Activated CD4-positive, alpha-beta memory T cell treated with anti-CD3 and anti-CD28 coated beads, Interleukin-2, amount 10 ng/mL, durations not matched to agents 7 days and 5 days (primary cell): ENCODE data around the gene TRAPPC14. TPM values are rescaled to one million over a fixed set of nuclear protein-coding genes. Genes with fewer than 3 reads are reported as not detected.

ENCODE experiments used
- CTCF ChIA-PET: fragments of 350-600 bp; sonication (Branson Sonifier 250); formaldehyde crosslinking; loops from one replicate; lab custom pipeline; 2021; ENCODE audit warnings: antibody characterized with exemption, inconsistent platforms; lab: Charles Lee
- POLR2A ChIA-PET: fragments of 350-600 bp; sonication (Branson Sonifier 250); formaldehyde crosslinking; loops from one replicate; lab custom pipeline; 2021; ENCODE audit warnings: antibody characterized with exemption; lab: Charles Lee
- DNase-seq: peaks from one replicate; pipeline ENCODE4 v3.0.0-alpha.2; 2020
- H3K27ac Mint-ChIP-seq: one replicate; pipeline ENCODE4 v1.8.0; 2021; ENCODE audit warnings: mild to moderate bottlenecking, mixed read lengths
- H3K27me3 Mint-ChIP-seq: one replicate; pipeline ENCODE4 v1.8.0; 2021; ENCODE audit warnings: mixed read lengths
- H3K36me3 Mint-ChIP-seq: one replicate; pipeline ENCODE4 v1.8.0; 2021; ENCODE audit warnings: low read depth, mixed read lengths
- H3K4me1 Mint-ChIP-seq: one replicate; pipeline ENCODE4 v1.8.0; 2021; ENCODE audit warnings: mixed read lengths
- H3K4me3 Mint-ChIP-seq: one replicate; pipeline ENCODE4 v1.8.0; 2021; ENCODE audit warnings: mild to moderate bottlenecking, mixed read lengths
- H3K9me3 Mint-ChIP-seq: one replicate; pipeline ENCODE4 v1.8.0; 2021; ENCODE audit warnings: mixed read lengths
- total RNA-seq, 2 experiments: library from RNA; stranded (reverse); gene quantifications; one replicate each; pipeline ENCODE4 v1.2.3, GENCODE V29; 2021

TRAPPC14 gene
- total RNA-seq, 2 experiments from 2014 or later: 37.8 to 41.2 TPM

GRCh38 chr7:100127866-100128636, 30.5 kb downstream of the TRAPPC14 start:
- POLR2A ChIA-PET: interaction anchor here (0.6 to 3.7 kb wide), 14 partner anchors 8 to 209 kb away, joined by 3 to 32 read pairs (median 4); partner anchors contain the start of genes AP4M1, LAMTOR4, MCM7 and PVRIG

GRCh38 chr7:100126931-100127865, 31.3 kb downstream of the TRAPPC14 start, which contains the start of gene MBLAC1:
Gene MBLAC1 (plus strand): TSS chr7:100126967. CDS start chr7:100127396, 429 bp downstream.
- H3K27ac Mint-ChIP-seq: peak within 1 kb of the TSS; percentile 100
- H3K9me3 Mint-ChIP-seq: no peaks in the 10 kb centered on the region
- ChIA-PET CTCF (interaction anchor here (0.8 to 2.1 kb wide), 3 partner anchors 21 to 318 kb away, joined by 3 to 5 read pairs (median 4); partner anchors contain the start of gene LAMTOR4), POLR2A (interaction anchor here (0.7 to 5.8 kb wide), 20 partner anchors 11 to 579 kb away, joined by 3 to 81 read pairs (median 5); partner anchors contain the start of genes AP4M1, COPS6, MCM7 and MEPCE)
- H3K4me3 Mint-ChIP-seq: peak within 1 kb of the TSS; percentile 100
- peaks cover 37% of the 10 kb centered on the region for H3K4me1 Mint-ChIP-seq
- peaks cover 29% of the 10 kb centered on the region for H3K36me3 Mint-ChIP-seq
- H3K27me3 Mint-ChIP-seq: no peaks in the 10 kb centered on the region
- peak; percentile 92 for DNase-seq

More at GRCh38 chr7:100127866-100128636, 30.5 kb downstream of the TRAPPC14 start:
- H3K27me3 Mint-ChIP-seq: no peaks in the 10 kb centered on the region
- peaks cover 22% of the 10 kb centered on the region for H3K36me3 Mint-ChIP-seq
- H3K27ac Mint-ChIP-seq: peak overlapping the region; percentile 74
- CTCF ChIA-PET: interaction anchor here (0.6 to 3.2 kb wide), 8 partner anchors 13 to 280 kb away, joined by 3 to 18 read pairs (median 4); partner anchors contain the start of genes MCM7 and TRIM4
- DNase-seq: peak; percentile 34
- H3K4me1 Mint-ChIP-seq: peaks cover 41% of the 10 kb centered on the region
- H3K4me3 Mint-ChIP-seq: peak overlapping the region; percentile 100
- H3K9me3 Mint-ChIP-seq: no peaks in the 10 kb centered on the region

- Mint-ChIP-seq H3K4me1 (peaks cover 36% of the 10 kb centered on the region), H3K4me3 (peak overlapping the region; percentile 100), H3K36me3 (peaks cover 32% of the 10 kb centered on the region), H3K27me3 (no peaks in the 10 kb centered on the region), H3K9me3 (no peaks in the 10 kb centered on the region), H3K27ac (peak overlapping the region; percentile 100)
- DNase-seq: no peak
- ChIA-PET CTCF (interaction anchor here (0.6 to 2.1 kb wide), 6 partner anchors 15 to 319 kb away, joined by 3 to 5 read pairs (median 4); partner anchors contain the start of gene LAMTOR4), POLR2A (interaction anchor here (0.5 to 5.8 kb wide), 20 partner anchors 11 to 580 kb away, joined by 3 to 81 read pairs (median 5); partner anchors contain the start of genes AP4M1, COPS6, MCM7 and MEPCE)
Measured at GRCh38 chr7:100126239-100126930, 32.1 kb downstream of the TRAPPC14 start.

- POLR2A ChIA-PET: interaction anchor here (0.9 to 5.8 kb wide), 6 partner anchors 19 to 220 kb away, joined by 3 to 81 read pairs (median 5); partner anchors contain the start of genes AP4M1, MCM7, PVRIG and ZKSCAN1
- Mint-ChIP-seq H3K4me1 (peaks cover 42% of the 10 kb centered on the region), H3K27me3 (no peaks in the 10 kb centered on the region), H3K36me3 (peaks cover 32% of the 10 kb centered on the region), H3K9me3 (no peaks in the 10 kb centered on the region), H3K4me3 (peak overlapping the region; percentile 17), H3K27ac (peak overlapping the region; percentile 31)
- CTCF ChIA-PET: interaction anchor here (0.7 to 2.1 kb wide), 2 partner anchors 24 to 127 kb away, joined by 5 read pairs; partner anchors contain the start of gene LAMTOR4
- DNase-seq: no peak
Measured at GRCh38 chr7:100124301-100125230, 34.0 kb downstream of the TRAPPC14 start.

GRCh38 chr7:100122568-100122967, 36.0 kb downstream of the TRAPPC14 start:
- ChIA-PET POLR2A (interaction anchor here (5.8 kb wide), 1 partner anchor 21 kb away, joined by 81 read pairs; the partner anchor contains the start of genes AP4M1 and MCM7), CTCF (no interaction called here)
- Mint-ChIP-seq H3K4me1 (peaks cover 45% of the 10 kb centered on the region), H3K27ac (no peak overlapping the region), H3K4me3 (no peak overlapping the region), H3K27me3 (no peaks in the 10 kb centered on the region), H3K36me3 (peaks cover 36% of the 10 kb centered on the region), H3K9me3 (no peaks in the 10 kb centered on the region)
- DNase-seq: no peak

- CTCF ChIA-PET: no interaction called here
Measured at GRCh38 chr7:100122067-100122466, 36.5 kb downstream of the TRAPPC14 start.

GRCh38 chr7:100120733-100121036, 37.8 kb downstream of the TRAPPC14 start:
- H3K27ac Mint-ChIP-seq: peak overlapping the region; percentile 82
- H3K4me1 Mint-ChIP-seq: peaks cover 44% of the 10 kb centered on the region
- H3K9me3 Mint-ChIP-seq: no peaks in the 10 kb centered on the region
- H3K36me3 Mint-ChIP-seq: peaks cover 37% of the 10 kb centered on the region
- H3K4me3 Mint-ChIP-seq: peak overlapping the region; percentile 86
- POLR2A ChIA-PET: interaction anchor here (0.6 to 2.2 kb wide), 11 partner anchors 8 to 754 kb away, joined by 3 to 56 read pairs (median 4); partner anchors contain the start of genes AP4M1, LAMTOR4, MCM7 and SRRT
- CTCF ChIA-PET: interaction anchor here (0.6 to 2.4 kb wide), 3 partner anchors 9 to 19 kb away, joined by 3 to 15 read pairs (median 11); partner anchors contain the start of genes AP4M1 and MCM7
- H3K27me3 Mint-ChIP-seq: no peaks in the 10 kb centered on the region
- DNase-seq: no peak

More at GRCh38 chr7:100122067-100122466, 36.5 kb downstream of the TRAPPC14 start:
- Mint-ChIP-seq H3K4me1 (peaks cover 45% of the 10 kb centered on the region), H3K4me3 (no peak overlapping the region), H3K9me3 (no peaks in the 10 kb centered on the region), H3K27me3 (no peaks in the 10 kb centered on the region), H3K27ac (no peak overlapping the region), H3K36me3 (peaks cover 36% of the 10 kb centered on the region)
- no peak for DNase-seq
- POLR2A ChIA-PET: interaction anchor here (5.8 kb wide), 1 partner anchor 21 kb away, joined by 81 read pairs; the partner anchor contains the start of genes AP4M1 and MCM7

- Mint-ChIP-seq H3K9me3 (no peaks in the 10 kb centered on the region), H3K36me3 (peaks cover 33% of the 10 kb centered on the region), H3K4me1 (peaks cover 39% of the 10 kb centered on the region), H3K4me3 (peak overlapping the region; percentile 86), H3K27ac (peak overlapping the region; percentile 82), H3K27me3 (no peaks in the 10 kb centered on the region)
- peak; percentile 80 for DNase-seq
- ChIA-PET POLR2A (interaction anchor here (0.6 to 2.2 kb wide), 12 partner anchors 9 to 754 kb away, joined by 3 to 56 read pairs (median 4); partner anchors contain the start of genes AP4M1, LAMTOR4, MCM7 and SRRT), CTCF (interaction anchor here (0.6 to 2.4 kb wide), 3 partner anchors 10 to 18 kb away, joined by 3 to 15 read pairs (median 11); partner anchors contain the start of genes AP4M1 and MCM7)
Measured at GRCh38 chr7:100119970-100120732, 38.4 kb downstream of the TRAPPC14 start.

GRCh38 chr7:100119072-100119969, 39.2 kb downstream of the TRAPPC14 start, which contains the start of the genes CNPY4 and TAF6:
Gene CNPY4 (plus strand): TSS chr7:100119634. CDS start chr7:100119745, 111 bp downstream.
Gene TAF6 (minus strand): TSS chr7:100119358. CDS start chr7:100114209, 5,149 bp downstream.
- Mint-ChIP-seq H3K27me3 (no peaks in the 10 kb centered on the region), H3K27ac (peak within 1 kb of the TSS; percentile 82), H3K36me3 (peaks cover 25% of the 10 kb centered on the region), H3K9me3 (no peaks in the 10 kb centered on the region), H3K4me1 (peaks cover 31% of the 10 kb centered on the region), H3K4me3 (peak within 1 kb of the TSS; percentile 86)
- DNase-seq: peak; percentile 94
- CTCF ChIA-PET: interaction anchor here (1.6 to 2.4 kb wide), 2 partner anchors 11 to 18 kb away, joined by 11 to 15 read pairs; partner anchors contain the start of genes AP4M1 and MCM7
- POLR2A ChIA-PET: interaction anchor here (1.0 to 2.2 kb wide), 10 partner anchors 8 to 309 kb away, joined by 3 to 56 read pairs (median 4); partner anchors contain the start of genes AP4M1, LAMTOR4, MCM7 and ZCWPW1
